Stimulated activated CD4-positive, alpha-beta T cell treated with anti-CD3 and anti-CD28 coated beads, Interleukin-1b, Interleukin-23, amount 100 ng/mL, for 48 hours (primary cell): ENCODE data around the gene PFDN4.
A peak's percentile ranks its signal among the peaks of the same experiment; 100 is the strongest.

Experiments used
- DNase-seq: peaks from one replicate; pipeline ENCODE4 v3.0.0-alpha.2; 2020

Gene PFDN4

DNA sequence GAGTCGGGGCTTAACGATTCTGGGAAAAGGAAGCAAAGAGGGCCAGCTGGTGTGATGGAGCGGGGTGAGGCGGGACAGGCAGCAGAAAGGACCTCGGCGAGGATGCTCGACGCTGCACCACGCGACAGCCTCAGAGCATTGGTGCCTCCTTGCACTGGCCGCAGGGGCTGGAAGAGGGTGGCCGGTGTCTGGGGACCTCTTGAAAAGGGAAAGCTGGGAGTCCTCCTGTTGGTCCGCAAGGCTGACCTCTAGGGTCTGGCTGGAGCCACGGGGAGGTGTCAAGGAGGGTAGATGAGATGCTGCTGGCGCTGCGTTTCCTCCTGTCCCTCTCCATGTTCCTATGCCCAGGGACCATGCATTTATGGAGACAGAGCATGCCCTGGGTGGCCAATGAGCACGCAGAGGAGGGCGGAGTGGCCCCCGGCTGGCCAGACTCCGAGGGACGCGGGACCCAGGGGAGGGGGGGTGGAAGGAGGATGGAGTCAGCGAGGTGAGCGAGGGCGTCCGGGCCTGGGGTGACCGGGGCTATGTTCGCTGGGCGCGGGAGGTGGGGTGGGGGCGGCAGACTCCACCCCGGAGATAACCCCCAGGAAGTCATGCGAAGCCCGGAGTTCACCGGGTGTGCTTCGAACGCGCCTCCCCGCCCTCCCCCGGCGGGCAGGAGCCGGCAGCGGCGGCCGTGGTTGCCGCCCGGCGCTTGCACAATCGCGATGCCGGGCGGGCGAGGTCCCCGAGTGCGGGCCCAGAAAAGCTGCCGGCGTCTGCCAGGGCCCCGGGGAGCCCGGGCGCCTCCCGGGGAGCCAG is 34.0 kb upstream of the PFDN4 start, which contains the start of gene CYP24A1:
Gene CYP24A1 (minus strand): TSS at position 334 of the 804 bp plus-strand sequence. CDS start 407 bp downstream, outside the sequence.
- no peak for DNase-seq

DNA sequence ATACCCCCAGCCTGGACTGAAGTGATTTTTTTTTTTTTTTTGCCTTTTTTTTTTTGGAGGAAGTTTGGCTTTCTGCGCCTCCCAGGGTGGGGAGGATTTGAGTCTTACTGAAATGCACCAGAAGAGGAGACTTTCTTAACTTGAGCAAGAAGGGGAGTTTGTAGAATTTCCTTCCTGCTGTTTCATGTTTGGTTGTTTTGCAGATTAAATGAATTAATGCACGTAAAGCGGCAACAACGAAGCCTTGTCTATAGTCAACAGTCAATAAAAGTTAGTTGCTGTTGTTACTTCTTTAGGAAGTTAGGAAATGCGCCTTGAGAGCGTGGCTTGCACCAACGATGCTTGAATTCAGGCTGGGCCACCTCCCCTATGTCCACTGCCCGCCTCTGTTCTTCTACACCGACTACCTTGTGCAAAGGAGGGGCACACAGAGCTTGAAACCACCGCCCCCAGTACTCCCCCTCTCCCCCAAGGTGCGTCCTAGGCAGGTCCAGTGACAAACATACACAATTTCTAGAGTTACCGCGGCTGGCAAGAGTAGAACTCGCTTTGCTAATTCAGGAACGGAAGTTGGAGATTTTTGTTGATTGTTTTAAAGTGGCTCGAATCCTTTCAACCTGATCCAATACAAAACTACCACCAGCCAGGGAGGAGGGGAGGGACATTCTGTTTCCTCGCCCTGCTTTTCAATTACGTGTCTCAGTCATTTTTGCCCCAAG is 33.3 kb upstream of the PFDN4 start:
- no peak for DNase-seq

DNA sequence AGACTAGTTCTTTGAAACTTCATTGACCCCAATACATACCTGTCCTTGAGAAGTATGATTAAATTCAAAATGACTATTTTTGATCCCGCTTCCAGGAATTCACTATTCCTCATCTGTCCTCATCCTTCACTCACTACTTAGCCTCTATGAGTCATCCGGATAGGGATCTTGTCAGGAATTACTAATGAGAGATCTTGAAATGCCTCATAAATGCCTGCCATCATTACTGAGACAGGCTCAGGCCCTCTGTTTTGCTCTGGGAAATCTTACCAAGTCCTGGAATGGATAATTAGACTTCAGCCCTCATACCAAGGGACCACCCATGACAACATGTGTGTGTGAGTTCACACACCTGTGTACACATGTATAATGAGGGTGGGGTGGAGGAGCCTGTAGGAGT is 31.3 kb upstream of the PFDN4 start:
- no peak for DNase-seq

DNA sequence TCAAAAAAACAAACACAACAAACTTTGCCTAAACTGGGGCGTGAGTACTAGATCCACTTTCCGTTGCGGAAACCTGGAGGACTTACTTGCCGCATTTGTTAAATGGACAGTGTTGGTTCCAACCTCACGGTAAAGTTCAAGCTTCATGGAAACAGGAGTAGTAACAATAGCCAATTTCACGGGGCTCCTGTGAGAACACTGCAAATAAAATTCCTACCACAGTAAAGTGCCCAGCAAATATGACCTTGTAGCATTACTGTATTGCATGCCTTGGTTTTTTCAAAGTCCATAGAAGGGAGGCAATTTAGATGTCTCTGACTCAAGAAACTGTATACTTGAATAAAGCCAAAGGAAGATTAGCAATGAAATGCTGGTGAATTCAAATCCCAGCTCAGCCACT is 30.5 kb upstream of the PFDN4 start:
- no peak for DNase-seq

DNA sequence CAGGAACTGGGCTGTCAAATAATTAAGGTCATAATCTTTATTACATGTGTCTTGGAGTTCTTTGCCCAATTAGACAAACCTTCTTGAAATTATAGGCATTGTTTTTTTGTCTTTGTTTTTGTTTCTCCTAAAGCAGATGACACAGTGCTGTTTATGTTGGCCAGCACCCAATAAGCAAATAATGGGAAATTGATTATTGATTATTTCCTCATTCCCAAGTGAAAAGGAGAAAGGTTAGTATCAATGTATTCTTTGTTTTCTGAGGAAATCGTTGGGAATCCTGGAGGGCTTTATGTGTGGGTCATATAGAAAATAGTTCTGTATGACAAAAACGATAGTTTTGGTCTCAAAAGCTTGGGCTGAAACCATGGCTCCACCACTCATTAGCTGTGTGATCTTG is 29.6 kb upstream of the PFDN4 start:
- DNase-seq: no peak

DNA sequence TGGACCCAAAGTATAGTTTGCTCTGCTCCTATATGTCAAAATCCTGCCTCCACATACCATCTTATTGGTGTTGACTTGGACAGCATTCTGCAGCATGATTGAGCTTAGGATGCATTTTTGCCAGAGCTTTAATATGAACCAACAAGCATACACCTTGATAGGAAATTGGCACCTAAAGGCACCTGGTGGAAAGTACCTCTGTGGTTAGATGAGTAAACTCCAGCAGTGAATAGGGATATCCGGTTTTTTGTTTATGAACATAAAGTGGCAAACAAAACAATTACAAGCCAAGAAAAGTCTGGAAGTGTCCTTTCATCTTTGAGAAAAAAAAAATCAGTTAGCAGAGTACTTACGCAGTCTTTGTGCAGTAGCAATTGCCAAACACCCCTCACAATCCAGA is 27.9 kb upstream of the PFDN4 start:
- DNase-seq: no peak

DNA sequence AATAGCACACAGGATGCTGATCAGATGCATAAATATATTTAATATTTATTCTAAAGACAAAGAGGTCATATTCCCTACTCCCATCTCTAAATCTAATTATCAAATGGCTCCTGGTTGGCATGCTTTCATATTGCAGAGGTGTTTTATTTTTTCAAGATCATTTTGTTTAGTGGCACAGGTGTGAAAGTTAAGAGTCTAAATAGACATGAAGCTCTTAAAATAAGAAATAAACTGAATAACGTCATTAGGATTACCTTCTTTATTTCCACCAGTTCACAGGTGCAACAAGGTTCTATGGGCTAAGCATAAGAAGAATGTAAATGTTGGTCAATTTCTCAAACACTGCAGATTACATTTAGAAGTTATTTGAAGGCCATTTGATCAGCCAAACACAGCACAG is 27.0 kb upstream of the PFDN4 start:
- no peak for DNase-seq

DNA sequence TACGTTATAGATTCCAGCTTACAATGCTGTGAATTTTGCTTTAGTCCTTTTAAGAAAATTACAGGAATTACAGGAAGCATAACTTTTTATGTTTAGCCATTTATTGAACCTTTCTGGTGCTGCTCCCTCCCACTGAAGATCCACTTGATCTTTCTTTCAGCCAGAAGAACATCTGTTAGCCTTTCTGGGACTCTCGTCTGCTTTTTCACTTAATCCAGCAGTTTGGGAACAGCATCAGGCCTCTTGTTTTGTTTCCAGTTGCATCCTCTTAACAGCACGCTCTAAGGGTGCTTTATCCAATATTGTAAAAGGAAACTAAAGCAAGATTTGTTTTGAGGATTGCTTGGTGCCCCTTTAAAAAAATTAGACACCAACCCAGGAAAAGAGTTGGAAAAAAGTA is 23.8 kb upstream of the PFDN4 start:
- DNase-seq: no peak

DNA sequence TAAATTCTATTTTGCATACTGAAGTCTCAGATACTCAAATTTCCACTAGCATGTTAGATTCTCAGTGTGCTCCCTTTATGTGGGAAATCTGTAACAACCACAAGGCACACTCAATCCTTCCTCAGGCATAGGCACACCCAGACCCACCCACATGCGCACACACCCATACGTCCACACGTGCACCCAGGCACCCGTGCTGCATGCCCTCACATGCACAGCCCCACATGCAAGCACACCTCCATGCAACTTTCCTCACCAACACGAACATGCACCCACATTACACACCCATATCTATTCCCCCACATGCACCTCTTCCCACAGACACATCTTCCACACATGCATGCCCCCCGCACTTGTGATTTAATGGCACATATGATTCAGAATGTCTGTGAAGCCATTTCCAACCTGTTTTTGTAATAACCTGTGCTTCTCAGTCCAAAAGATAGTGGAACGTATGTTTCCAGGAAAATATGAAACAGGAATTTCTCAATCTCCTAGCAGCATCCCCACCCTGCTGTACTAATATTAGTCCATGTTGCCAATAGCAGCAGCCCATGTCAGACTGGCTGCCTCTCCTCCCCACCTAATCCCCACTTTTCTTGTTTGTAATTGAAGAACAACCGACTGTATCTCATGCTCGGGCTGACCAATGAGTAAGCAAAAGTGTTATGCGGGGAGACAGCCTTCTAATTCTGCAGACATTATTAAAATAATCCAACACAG is 22.8 kb upstream of the PFDN4 start:
- DNase-seq: no peak

DNA sequence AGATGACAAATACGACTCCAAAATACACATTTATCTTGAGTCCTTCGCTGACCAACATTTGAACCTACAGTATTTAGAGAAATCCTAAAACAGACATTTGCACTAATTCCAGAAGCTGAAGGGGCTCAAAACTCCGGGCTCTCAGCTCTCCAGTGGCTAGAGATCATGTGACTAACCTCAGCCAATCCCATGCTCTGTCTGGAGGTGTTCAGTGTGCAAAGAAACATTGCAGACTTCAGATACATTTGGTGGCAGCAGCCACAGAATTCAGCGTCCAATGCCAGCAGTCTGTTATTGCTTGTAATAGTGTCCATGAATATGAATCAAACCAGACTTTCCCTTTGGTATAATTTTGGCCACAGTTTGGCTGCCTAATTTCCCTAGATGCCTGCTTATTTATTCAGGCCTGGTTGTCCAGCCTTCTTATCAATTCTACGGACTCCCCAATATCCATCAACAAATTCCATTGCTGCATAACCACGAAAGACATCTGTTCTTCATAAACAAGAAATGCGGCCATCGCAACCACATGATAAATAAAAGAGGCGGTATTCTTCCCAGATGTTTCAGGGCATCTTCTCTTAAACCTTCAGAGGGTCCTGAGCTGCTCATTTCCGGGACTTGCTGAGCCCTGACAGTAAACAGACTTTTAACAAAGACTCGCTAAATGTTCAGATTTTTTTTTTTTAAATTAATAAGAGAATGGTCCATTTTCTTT is 19.6 kb upstream of the PFDN4 start:
- no peak for DNase-seq

DNA sequence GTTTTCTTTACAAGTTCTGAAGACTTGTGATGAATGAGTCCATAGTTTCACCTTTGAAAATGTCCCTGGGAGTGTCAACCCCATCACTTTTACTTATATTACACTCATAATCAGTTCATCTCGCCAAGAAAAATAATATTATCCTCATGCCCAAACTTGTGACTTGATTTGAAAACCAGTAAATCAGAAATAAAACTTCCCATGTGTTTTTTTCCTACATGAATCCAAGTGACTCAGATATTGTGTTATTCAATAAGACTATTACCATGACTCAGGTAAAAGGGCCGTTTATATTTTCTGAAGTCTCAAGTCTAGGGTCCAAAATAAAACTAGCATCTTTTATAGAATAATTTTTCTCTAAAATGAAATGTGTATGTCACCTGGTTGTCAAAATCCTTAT is 18.3 kb upstream of the PFDN4 start:
- DNase-seq: no peak

DNA sequence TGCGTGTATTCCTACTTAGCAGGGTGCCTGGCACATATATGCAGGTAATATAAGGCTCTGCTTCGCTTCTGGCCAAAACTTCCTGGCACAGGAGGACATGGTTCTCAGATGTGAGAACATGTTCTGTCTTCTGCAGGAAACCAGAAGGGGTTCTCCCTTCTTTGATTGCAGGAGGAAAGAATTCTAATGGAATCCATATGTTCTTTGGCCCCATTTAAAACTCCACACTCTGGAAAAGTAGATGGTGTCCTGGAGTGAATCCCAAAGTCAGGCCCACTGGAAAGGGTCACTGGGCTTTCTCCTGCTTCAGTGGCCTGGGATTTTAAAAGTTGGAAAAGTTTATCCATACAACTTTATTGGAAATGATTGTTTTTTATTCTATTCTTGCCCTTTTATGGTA is 17.7 kb upstream of the PFDN4 start:
- no peak for DNase-seq

DNA sequence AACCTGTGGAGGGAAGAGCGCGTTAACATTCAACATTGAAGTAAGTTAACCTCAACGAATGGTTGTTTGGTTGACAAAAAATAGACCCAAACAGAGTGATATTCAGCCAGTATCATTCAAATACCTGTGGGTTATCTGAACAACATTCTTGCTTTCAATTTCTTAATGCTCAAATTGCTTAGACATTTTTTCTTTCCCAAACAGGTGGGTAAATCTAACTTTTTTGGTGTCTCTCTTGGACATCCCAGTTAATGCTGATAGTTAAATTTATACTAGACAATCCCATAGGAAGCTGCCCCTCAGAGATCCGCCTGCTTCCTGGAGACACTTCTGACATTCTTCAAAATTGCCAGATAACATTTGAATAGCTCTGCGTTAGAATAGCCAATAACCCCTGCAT is 14.1 kb upstream of the PFDN4 start:
- DNase-seq: no peak

DNA sequence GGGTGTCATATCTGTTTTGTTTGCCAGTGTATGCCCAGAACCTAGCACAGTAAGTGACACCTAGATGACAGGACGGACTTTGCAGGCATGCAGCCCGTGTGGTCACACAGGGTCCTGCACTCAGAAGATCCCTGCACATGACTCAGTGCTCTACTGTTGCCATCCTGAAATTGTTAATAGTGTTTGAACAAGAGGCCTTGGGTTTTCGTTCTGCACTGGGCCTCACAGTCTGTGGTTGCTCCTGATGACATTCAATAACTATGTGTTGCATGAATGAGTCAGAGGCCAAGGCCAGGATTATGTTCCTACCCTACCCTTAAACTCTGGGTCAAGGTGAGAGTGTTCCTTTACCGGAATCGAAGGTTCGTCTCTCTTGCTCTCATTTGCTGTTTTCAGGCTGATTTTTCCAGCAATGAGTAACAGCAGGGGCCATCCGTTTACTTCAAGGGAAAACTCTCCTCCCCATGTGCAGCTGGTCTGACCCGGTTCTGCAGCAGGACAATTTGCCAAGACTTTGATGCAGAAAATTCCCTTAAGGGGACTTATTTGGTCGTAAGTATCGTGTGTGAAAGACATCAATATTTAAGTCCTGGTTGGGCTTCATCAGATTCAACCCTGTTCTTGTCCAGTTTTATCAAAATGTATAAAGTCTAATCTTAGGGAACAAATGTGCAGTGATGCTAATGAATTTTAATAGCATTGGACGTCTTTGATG is 13.0 kb upstream of the PFDN4 start:
- DNase-seq: no peak

DNA sequence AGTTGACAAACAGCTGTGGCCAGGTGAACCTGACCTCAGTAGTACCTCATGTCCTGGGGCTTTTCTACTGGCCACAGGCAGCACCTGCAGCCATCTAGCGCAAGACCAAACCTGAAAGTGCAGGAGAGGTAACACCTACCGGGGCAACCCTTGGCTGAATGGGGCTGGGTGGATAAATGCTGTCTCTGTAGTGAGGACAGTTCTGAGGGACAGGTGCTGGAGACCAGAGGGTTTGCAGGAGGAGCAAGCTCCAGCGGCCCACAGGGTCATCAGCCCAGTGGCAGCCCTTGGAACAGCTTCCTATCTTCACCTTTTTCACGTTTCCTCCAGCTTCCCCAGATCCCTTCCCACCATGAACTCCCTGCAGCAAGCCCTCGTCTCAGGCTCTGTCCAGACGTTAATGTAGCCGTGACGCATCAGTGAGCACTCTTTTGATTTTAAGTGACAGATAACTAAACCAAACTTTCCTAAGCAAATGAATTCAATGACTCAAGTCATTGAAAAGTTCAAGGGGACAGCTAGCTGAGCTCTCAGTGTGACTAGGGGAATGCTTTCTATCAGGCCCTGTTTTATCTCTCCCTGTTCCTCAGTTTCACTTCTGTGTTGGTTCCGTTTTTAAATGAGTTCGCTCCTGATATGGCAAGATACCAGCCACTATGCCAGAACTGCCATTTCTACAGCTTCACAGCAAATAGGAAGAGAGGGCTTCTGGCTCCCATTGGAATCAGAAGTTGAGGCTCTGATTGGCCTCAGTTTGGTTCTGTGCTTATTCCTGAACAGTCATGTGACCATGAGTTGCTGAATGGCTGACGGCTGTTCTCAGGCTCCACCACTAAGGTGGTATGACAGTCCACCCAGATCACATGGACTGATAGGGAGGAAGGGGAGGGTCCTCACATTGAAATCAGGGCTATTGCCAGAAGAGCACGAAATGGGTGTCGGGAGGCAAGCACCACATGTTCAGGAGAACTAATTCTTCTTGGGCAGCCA is 12.1 kb upstream of the PFDN4 start:
- no peak for DNase-seq

DNA sequence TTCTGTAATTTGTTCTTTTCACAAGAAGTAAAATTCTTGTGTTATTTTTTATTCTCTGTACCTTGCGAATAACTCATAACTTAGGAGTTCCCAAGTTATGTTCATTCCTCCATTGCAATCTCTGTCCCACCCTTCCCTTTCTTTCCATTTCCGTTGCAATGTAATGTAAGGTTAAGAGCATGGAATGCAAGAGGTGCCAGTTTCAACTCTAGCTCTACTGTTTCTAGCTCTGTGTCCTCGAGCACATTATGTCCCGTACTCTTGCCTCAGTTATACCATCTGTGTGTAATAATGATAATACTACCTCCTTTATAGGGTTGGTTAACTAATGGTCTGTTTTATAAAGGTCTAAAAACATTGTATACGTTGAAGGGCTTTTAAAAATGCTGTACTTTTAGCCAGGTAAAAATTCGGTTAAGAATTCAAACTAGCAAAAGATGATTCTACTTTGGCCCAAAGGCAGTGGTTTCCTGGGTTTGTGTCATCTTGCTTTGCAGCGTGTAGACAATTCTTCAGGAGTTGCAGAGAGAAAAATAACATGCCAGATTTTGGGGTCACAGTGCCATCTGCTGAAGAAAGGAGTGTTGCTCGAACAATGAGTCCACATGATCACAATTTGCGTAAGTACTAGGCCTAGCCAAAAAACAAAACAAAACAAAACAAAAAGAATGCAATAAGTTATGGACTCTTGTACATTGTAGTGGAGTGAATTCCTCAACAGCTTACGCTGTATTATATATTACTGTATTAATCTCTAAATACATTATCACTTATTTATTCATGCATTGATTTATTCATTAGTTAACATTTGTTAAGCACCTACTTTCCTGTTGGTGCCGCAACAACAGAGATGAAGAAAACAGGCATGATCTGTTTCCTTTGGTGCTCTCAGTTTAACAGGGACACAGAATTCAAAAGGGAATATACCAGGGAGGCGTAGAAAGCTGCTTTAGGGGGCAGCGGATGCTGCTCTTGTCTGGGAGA is 10.0 kb upstream of the PFDN4 start:
- DNase-seq: no peak

DNA sequence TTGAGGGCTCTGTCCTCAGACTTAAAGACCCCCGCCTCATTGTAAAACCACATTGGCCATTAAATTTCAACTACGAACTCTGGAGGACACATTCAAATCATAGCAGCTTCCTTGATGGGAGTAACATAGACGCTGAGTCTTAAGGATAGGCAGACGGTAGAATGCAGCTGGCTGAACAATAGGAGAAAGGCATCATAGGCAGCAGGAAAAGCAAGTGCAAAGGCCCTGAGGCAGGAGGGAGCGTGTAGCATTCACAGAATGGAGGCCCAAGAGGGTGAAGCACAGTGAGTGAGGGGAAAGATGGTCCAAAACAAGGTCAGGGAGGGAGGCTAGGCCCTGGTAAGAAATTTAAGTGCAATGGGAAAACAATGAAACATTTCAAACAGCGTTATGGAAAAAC is 8.6 kb upstream of the PFDN4 start:
- DNase-seq: no peak

DNA sequence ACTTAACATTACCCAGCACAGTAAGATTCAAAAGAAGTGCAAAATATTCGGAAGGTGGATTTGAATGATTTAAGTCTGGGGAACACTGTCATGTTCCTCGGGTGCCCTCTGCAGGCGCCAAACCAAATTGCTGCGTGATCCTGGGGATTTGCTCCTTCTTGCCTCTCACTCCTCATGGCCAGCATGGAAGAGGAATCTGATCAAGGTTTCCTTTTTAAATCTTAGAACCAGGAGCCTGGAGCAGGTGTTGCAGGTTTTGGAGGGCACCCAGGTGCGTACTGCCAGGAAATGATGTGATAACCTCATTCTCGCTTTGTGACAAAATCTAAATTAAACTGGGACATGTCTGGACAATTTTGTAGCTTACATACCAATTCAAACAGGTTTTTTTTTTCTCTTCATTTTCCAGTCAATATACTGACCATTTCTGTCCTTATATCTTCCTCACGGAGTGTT is 8.1 kb upstream of the PFDN4 start:
- DNase-seq: peak; percentile 70

DNA sequence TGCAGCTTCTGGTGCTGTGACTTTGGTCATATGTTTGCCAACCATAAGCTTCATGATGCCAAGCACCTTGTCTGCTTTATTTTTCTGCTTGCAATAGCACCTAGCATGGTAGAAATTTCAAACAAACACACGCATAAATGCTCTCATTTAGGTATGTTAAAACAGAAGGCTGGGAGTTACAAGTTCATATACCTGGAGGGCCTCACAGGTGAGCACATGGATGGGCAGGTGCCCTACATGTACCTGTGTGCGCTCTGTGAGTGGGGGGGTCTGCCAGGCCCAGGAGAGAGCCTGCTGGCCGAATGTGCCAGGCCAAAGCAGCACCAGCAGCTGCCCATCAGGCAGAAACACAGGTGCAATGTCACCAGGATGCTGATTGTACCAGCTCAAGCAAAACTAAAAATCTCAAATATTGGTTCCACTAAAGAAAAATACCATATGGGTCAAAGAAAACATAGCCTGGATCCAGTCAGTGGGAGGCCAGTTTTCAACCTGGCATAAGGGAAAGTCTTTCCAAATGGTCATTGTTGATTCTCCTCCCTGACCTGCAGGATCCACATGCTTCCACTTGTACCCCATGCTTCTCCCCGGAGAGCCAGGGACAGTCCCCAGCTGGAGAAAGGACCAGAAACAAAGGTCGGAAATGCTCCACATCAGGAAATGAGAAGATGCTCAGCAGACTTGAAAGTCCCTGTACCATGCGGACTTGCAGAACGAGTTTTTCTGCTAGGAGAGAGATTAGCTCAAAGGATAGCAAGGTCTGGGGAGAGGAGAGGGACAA is 7.2 kb upstream of the PFDN4 start:
- no peak for DNase-seq
